ENCODE measurements around the gene ERC2. TPM values are rescaled to one million over a fixed set of nuclear protein-coding genes. Genes with fewer than 3 reads are reported as not detected.

ERC2 gene
- total RNA-seq, 1 donor = 0.36 TPM

GRCh38 chr3:56364665-56365064, 103.6 kb downstream of the ERC2 start:
- H2AFZ ChIP-seq (ENCODE audit: low read length) = no peak overlapping the region
- TF ChIP-seq CTCF (IDR thresholded peaks at IDR 0.05; ENCODE audit: extremely low read depth, low read depth, low read length) = no peak
- H3K27ac ChIP-seq (ENCODE audit: low read depth, low read length) = no peak overlapping the region
- no peaks in the 10 kb centered on the region for H3K27me3 ChIP-seq (ENCODE audit: insufficient read depth, low read length)
- no peak overlapping the region for H3K4me3 ChIP-seq (ENCODE audit: insufficient read depth, low read length)
- H4K20me1 ChIP-seq (ENCODE audit: insufficient read depth, low read length) = no peaks in the 10 kb centered on the region
- no peak overlapping the region for H3K4me2 ChIP-seq (ENCODE audit: insufficient read depth, low read length)
- H3K9me3 ChIP-seq (ENCODE audit: low read depth, low read length) = no peaks in the 10 kb centered on the region
- no peak for DNase-seq (ENCODE audit: insufficient read length, low spot score, missing footprints)
- no peaks in the 10 kb centered on the region for H3K79me2 ChIP-seq (ENCODE audit: insufficient read depth, low read length)
- H3K4me1 ChIP-seq (ENCODE audit: insufficient read depth, low read length) = no peaks in the 10 kb centered on the region
- H3K36me3 ChIP-seq (ENCODE audit: insufficient read depth, low read length) = no peaks in the 10 kb centered on the region

DNA sequence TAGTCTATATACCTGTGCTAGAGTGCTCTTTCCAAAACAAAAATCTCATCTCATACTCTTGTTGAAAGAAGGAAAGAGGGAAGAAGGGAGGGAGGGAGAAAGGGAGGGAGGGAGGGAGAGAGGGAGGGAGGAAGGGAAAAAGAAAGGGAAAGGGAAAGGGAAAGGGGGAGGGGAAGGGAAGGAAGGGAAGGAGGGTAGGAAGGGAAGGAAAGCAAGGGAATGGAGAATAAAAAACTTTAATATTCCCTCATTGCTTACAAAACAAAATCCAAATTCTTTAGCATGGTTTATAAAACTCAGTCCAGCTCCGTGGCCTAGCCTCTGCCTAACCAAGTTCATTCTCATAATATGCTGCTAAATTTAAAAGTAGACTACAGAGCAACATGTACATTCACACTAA, 104.5 kb downstream of the ERC2 start:
- TF ChIP-seq CTCF (IDR thresholded peaks at IDR 0.05; ENCODE audit: extremely low read depth, low read depth, low read length) = no peak
- Histone ChIP-seq H3K79me2 (ENCODE audit: insufficient read depth, low read length) (no peaks in the 10 kb centered on the region), H3K36me3 (ENCODE audit: insufficient read depth, low read length) (no peaks in the 10 kb centered on the region), H3K9me3 (ENCODE audit: low read depth, low read length) (no peaks in the 10 kb centered on the region), H2AFZ (ENCODE audit: low read length) (no peak overlapping the region), H3K4me1 (ENCODE audit: insufficient read depth, low read length) (no peaks in the 10 kb centered on the region), H3K27ac (ENCODE audit: low read depth, low read length) (no peak overlapping the region), H3K27me3 (ENCODE audit: insufficient read depth, low read length) (no peaks in the 10 kb centered on the region), H3K4me3 (ENCODE audit: insufficient read depth, low read length) (no peak overlapping the region), H3K4me2 (ENCODE audit: insufficient read depth, low read length) (no peak overlapping the region), H4K20me1 (ENCODE audit: insufficient read depth, low read length) (no peaks in the 10 kb centered on the region)
- DNase-seq (ENCODE audit: insufficient read length, low spot score, missing footprints) = no peak

- Histone ChIP-seq H3K4me1 (ENCODE audit: insufficient read depth, low read length) (no peaks in the 10 kb centered on the region), H2AFZ (ENCODE audit: low read length) (no peak overlapping the region), H3K36me3 (ENCODE audit: insufficient read depth, low read length) (no peaks in the 10 kb centered on the region), H3K4me2 (ENCODE audit: insufficient read depth, low read length) (no peak overlapping the region), H3K4me3 (ENCODE audit: insufficient read depth, low read length) (no peak overlapping the region), H3K9me3 (ENCODE audit: low read depth, low read length) (no peaks in the 10 kb centered on the region), H4K20me1 (ENCODE audit: insufficient read depth, low read length) (no peaks in the 10 kb centered on the region), H3K79me2 (ENCODE audit: insufficient read depth, low read length) (no peaks in the 10 kb centered on the region), H3K27ac (ENCODE audit: low read depth, low read length) (no peak overlapping the region), H3K27me3 (ENCODE audit: insufficient read depth, low read length) (no peaks in the 10 kb centered on the region)
- no peak for TF ChIP-seq CTCF (IDR thresholded peaks at IDR 0.05; ENCODE audit: extremely low read depth, low read depth, low read length)
- DNase-seq (ENCODE audit: insufficient read length, low spot score, missing footprints) = peak; percentile 31
Measured at GRCh38 chr3:56361731-56362130, 106.5 kb downstream of the ERC2 start.

- no peak overlapping the region for H3K4me2 ChIP-seq (ENCODE audit: insufficient read depth, low read length)
- no peaks in the 10 kb centered on the region for H3K4me1 ChIP-seq (ENCODE audit: insufficient read depth, low read length)
- no peak overlapping the region for H3K4me3 ChIP-seq (ENCODE audit: insufficient read depth, low read length)
- no peaks in the 10 kb centered on the region for H3K27me3 ChIP-seq (ENCODE audit: insufficient read depth, low read length)
- no peaks in the 10 kb centered on the region for H3K36me3 ChIP-seq (ENCODE audit: insufficient read depth, low read length)
- no peak for DNase-seq (ENCODE audit: insufficient read length, low spot score, missing footprints)
- TF ChIP-seq CTCF (IDR thresholded peaks at IDR 0.05; ENCODE audit: extremely low read depth, low read depth, low read length) = no peak
- no peak overlapping the region for H3K27ac ChIP-seq (ENCODE audit: low read depth, low read length)
- no peaks in the 10 kb centered on the region for H3K79me2 ChIP-seq (ENCODE audit: insufficient read depth, low read length)
- no peaks in the 10 kb centered on the region for H3K9me3 ChIP-seq (ENCODE audit: low read depth, low read length)
- H4K20me1 ChIP-seq (ENCODE audit: insufficient read depth, low read length) = no peaks in the 10 kb centered on the region
- H2AFZ ChIP-seq (ENCODE audit: low read length) = no peak overlapping the region
Measured at GRCh38 chr3:56357266-56357665, 111.0 kb downstream of the ERC2 start.

All from osteoblast (primary cell).